Colonic mucosa (tissue), 4 donors: ENCODE data around the gene USP46. TPM values are rescaled to one million over a fixed set of nuclear protein-coding genes. Genes with fewer than 3 reads are reported as not detected.

ENCODE experiments used
- DNase-seq: peaks from one replicate; pipeline ENCODE4 v3.0.0-alpha.2; 2020
- H3K27ac ChIP-seq: fragments of 200-600 bp; one replicate; pipeline ENCODE4 v1.8.0; 2021
- H3K27me3 ChIP-seq: fragments of 200-600 bp; one replicate; pipeline ENCODE4 v1.8.0; 2021
- H3K36me3 ChIP-seq: fragments of 200-600 bp; one replicate; pipeline ENCODE4 v1.8.0; 2021
- H3K4me1 ChIP-seq: fragments of 200-600 bp; one replicate; pipeline ENCODE4 v1.8.0; 2021; ENCODE audit warnings: mild to moderate bottlenecking
- H3K4me3 ChIP-seq: fragments of 200-600 bp; one replicate; pipeline ENCODE4 v1.8.0; 2021
- H3K9ac ChIP-seq, 2 donors: one replicate each; pipeline ENCODE4 v1.7.0; 2013; ENCODE audit warnings: control low read depth in 2 of 2, low read depth in 2 of 2, low read length in 2 of 2
- H3K9me3 ChIP-seq: fragments of 200-600 bp; one replicate; pipeline ENCODE4 v1.8.0; 2021
- CTCF ChIP-seq: fragments of 200-600 bp; IDR thresholded peaks from one replicate; pipeline ENCODE4 v1.8.0; 2022; ENCODE audit warnings: antibody characterized with exemption, mild to moderate bottlenecking
- intact Hi-C: fragments of 100-400 bp; cut with DNase I; formaldehyde crosslinking; loops from one replicate; pipeline ENCODE4 v1.14.1; 2022
- total RNA-seq, 2 donors: library from RNA; stranded (reverse); fragmentation: NEBNext Ultra II Directional in 1 of 2; extraction: Animal tissue kit (Norgen Biotek cat#: 25700) in 1 of 2; gene quantifications; one replicate each; pipeline ENCODE4 v1.2.1, GENCODE V29; 2021
- donor health status: healthy.
- donor health status: DM: no; HTN: no; CAD: no.
- donor health status: DM: no; HTN: no; CAD: no.

USP46 gene
- total RNA-seq, 2 donors from 2014 or later, result 10.0 to 15.0 TPM

- Histone ChIP-seq H3K9ac (no peak overlapping the region), H3K27me3 (no peaks in the 10 kb centered on the region), H3K36me3 (no peaks in the 10 kb centered on the region), H3K27ac (no peak overlapping the region), H3K9me3 (no peaks in the 10 kb centered on the region), H3K4me1 (no peaks in the 10 kb centered on the region), H3K4me3 (no peak overlapping the region)
- DNase-seq, result no peak
- TF ChIP-seq CTCF, result no peak
- intact Hi-C loops, result no loop called here
These were observed 86.1 kb downstream of the USP46 start for GRCh38 chr4:52572936-52573485.

GRCh38 chr4:52568351-52568750 is 90.8 kb downstream of the USP46 start:
- Histone ChIP-seq H3K4me3 (no peak overlapping the region), H3K4me1 (no peaks in the 10 kb centered on the region), H3K27ac (no peak overlapping the region), H3K9me3 (no peaks in the 10 kb centered on the region), H3K36me3 (no peaks in the 10 kb centered on the region), H3K9ac (no peak overlapping the region), H3K27me3 (no peaks in the 10 kb centered on the region)
- intact Hi-C loops, result no loop called here
- no peak for DNase-seq
- no peak for TF ChIP-seq CTCF

- TF ChIP-seq CTCF, result no peak
- DNase-seq, result no peak
- H3K4me3 ChIP-seq, result no peak overlapping the region
- no peaks in the 10 kb centered on the region for H3K4me1 ChIP-seq
- no peak overlapping the region for H3K9ac ChIP-seq
- no peaks in the 10 kb centered on the region for H3K36me3 ChIP-seq
- H3K27me3 ChIP-seq, result no peaks in the 10 kb centered on the region
- intact Hi-C loops, result no loop called here
- H3K27ac ChIP-seq, result no peak overlapping the region
- no peaks in the 10 kb centered on the region for H3K9me3 ChIP-seq
These were observed 92.7 kb downstream of the USP46 start for GRCh38 chr4:52566136-52567031.

- no peaks in the 10 kb centered on the region for H3K36me3 ChIP-seq
- H3K27ac ChIP-seq, result no peak overlapping the region
- TF ChIP-seq CTCF, result no peak
- no peaks in the 10 kb centered on the region for H3K4me1 ChIP-seq
- no peak for DNase-seq
- no peaks in the 10 kb centered on the region for H3K27me3 ChIP-seq
- intact Hi-C loops, result no loop called here
- H3K4me3 ChIP-seq, result no peak overlapping the region
- no peak overlapping the region for H3K9ac ChIP-seq
- no peaks in the 10 kb centered on the region for H3K9me3 ChIP-seq
These were observed 98.2 kb downstream of the USP46 start for GRCh38 chr4:52560844-52561280.

- no peak for DNase-seq
- intact Hi-C loops, result no loop called here
- Histone ChIP-seq H3K27ac (no peak overlapping the region), H3K9ac (no peak overlapping the region), H3K4me1 (no peaks in the 10 kb centered on the region), H3K36me3 (no peaks in the 10 kb centered on the region), H3K9me3 (no peaks in the 10 kb centered on the region), H3K27me3 (no peaks in the 10 kb centered on the region), H3K4me3 (no peak overlapping the region)
- no peak for TF ChIP-seq CTCF
These were observed 103.8 kb downstream of the USP46 start for GRCh38 chr4:52555356-52555716.
